Activated T-cell treated with anti-CD3 and anti-CD28 coated beads, Interleukin-2, amount 50 U/mL, for 4 hours (primary cell): ENCODE data around the gene MAP1B. TPM values are rescaled to one million over a fixed set of nuclear protein-coding genes. Genes with fewer than 3 reads are reported as not detected.

Experiments used
- ATAC-seq, 2 donors: fragments of 200-7000 bp; cut with Tn5 transposase; one replicate each; pipeline ENCODE4 v1.10.0; 2021
- DNase-seq: peaks from one replicate; pipeline ENCODE4 v3.0.0-alpha.2; 2020
- H3K27me3 Mint-ChIP-seq: one replicate; pipeline ENCODE4 v1.8.0; 2021; ENCODE audit warnings: low read depth, mixed read lengths
- H3K36me3 Mint-ChIP-seq: one replicate; pipeline ENCODE4 v1.8.0; 2022; ENCODE audit warnings: mixed read lengths; ENCODE audit not compliant: insufficient read depth
- H3K4me1 Mint-ChIP-seq: one replicate; pipeline ENCODE4 v1.8.0; 2021; ENCODE audit warnings: low read depth, mixed read lengths
- H3K4me3 Mint-ChIP-seq: one replicate; pipeline ENCODE4 v1.8.0; 2021; ENCODE audit warnings: mild to moderate bottlenecking, moderate library complexity, mixed read lengths
- H3K9me3 Mint-ChIP-seq: one replicate; pipeline ENCODE4 v1.8.0; 2021; ENCODE audit warnings: mixed read lengths
- total RNA-seq, 3 donors: library from RNA; stranded (reverse); gene quantifications; one replicate each; pipeline ENCODE4 v1.2.1, GENCODE V29; 2021

Gene MAP1B
- total RNA-seq, 3 donors from 2014 or later: 0.16 to 0.41 (median 0.25) TPM

DNA sequence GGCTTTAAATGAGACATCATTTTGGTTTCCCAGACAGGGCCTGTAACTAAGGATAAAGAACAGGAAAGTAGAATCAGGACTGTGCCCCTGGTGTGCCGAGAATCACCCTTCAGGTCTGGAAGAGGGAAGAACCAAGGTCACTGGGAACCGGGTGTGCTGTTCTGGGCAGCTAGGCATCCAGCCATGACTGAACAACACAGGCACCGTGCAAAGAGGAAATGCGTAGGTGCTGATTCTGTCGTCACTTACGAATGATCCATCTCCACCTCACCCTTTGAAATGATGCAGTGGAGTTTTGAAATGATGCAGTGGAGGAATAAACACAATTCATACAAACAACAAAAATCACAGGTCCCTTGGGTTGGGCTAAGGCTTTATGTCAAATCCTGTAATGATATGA is 64.4 kb downstream of the MAP1B start:
- Mint-ChIP-seq H3K4me3 (no peak overlapping the region), H3K27me3 (peaks cover 26% of the 10 kb centered on the region), H3K36me3 (no peaks in the 10 kb centered on the region), H3K4me1 (peaks cover 4% of the 10 kb centered on the region), H3K9me3 (no peaks in the 10 kb centered on the region)
- DNase-seq (no peak), ATAC-seq (peak; percentile 72 to 78)

DNA sequence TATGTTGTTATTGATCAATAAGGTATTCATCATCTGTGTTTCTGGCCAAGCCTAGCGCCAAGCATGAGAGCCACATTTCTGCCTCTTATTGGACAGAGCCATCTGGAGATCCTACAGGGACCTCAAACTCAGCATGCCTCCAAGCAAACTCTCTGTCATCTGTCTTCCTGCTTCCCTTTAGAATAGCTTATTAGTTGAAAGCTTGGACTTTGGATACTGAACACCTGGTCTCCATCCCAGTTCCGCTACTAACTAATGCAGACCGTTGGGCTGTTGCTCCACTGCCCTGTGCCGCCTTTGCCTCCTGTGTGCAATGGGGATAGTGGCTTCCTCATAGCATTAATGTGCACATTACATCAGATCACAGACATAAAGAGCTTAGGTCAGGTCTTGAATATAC is 65.5 kb downstream of the MAP1B start:
- DNase-seq: no peak
- no peak overlapping the region for H3K4me3 Mint-ChIP-seq

DNA sequence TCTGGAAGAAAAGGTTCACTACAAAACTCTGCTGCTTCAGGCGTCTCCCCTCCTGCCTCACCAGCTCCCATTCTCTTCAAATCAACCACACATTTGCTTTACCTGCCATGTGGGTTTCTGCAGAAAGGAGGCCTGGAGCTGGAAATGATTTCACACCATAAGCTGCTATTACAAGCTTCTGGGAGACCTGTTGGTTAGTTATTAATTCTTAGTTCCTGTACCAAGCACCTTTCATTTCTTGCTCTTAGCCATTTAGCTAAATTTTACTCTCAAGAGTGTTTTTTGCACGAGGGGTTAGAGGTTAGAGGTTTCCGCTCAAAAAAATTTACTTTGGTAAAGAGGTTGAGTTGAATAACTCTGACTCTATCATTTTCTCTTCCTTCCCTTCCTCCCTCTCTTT is 70.3 kb downstream of the MAP1B start:
- Mint-ChIP-seq H3K4me3 (no peak overlapping the region), H3K27me3 (peaks cover 24% of the 10 kb centered on the region), H3K36me3 (no peaks in the 10 kb centered on the region), H3K4me1 (no peaks in the 10 kb centered on the region), H3K9me3 (no peaks in the 10 kb centered on the region)
- DNase-seq (no peak), ATAC-seq (no peak)

More for the DNA sequence above, 65.5 kb downstream of the MAP1B start:
- Mint-ChIP-seq H3K9me3 (no peaks in the 10 kb centered on the region), H3K4me1 (peaks cover 2% of the 10 kb centered on the region), H3K36me3 (no peaks in the 10 kb centered on the region), H3K27me3 (peaks cover 21% of the 10 kb centered on the region)
- no peak for ATAC-seq

DNA sequence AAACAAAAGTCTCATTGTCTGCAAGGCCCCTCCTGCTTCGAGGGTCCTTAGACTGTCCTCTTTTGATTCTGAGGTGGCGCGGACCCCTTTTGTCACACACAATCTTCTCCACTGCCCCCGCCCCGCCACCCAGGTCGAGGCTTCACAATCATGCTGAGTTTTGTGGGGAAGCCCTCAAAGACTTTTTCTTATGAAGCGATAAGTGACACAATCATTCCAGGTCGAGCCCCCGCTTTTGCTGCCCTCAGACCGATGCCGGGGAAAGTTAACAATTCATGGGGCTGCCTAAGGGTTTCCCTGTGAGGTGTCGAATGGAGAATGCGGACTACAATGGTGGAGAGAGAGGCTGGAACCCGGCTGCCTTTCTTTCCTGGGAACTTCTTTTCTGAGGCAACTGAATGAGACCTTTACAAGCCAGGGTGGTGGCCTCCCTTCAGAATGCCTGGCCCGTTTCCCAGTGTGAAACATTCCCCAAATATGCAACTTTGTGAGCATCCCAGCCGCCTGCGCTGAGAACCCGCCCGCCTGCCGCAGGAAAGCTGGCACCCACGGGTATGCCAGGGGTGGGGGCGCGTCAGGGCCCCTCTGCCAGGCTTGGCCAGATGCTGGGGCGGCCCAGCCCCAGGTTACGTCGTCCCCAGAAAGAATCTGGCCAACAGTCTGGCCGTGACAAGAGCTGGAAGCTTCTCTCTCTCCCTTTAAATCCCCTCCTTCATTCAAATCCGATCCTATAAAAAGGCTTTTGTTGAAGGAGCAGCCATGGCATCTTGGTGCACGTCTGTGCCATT is 71.9 kb downstream of the MAP1B start:
- Mint-ChIP-seq H3K4me3 (no peak overlapping the region), H3K4me1 (no peaks in the 10 kb centered on the region), H3K9me3 (no peaks in the 10 kb centered on the region), H3K36me3 (no peaks in the 10 kb centered on the region), H3K27me3 (peaks cover 35% of the 10 kb centered on the region)
- ATAC-seq (no peak), DNase-seq (no peak)

DNA sequence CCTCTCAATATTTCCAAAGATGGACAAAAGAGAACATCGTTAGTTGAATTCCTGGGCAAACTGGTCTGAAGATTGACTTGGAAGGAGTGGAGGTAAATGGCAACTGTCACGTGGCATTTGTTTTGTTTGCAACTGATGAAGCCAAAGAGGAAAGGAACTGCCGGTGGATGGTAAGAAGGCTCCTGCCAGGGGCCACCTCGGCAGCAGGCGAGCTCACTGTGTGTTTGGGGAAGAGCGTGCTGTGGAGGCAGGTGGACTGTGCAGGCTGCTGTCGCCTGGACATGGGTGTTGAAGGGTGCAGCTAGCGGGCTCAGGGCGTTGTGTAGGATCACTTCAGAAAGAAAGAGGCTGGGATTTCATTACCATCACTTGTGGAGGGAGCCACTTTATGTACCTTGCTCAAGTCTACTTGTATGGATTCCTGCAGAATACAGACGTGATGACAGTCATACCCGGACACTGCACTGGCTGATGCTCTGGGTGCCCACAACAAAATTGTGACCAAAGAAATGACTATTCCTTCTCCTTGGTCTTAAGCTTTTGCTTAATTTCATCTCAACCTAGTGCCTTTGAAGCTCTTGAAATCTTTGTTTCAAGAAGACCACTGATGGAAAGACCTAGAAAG is 72.7 kb downstream of the MAP1B start:
- H3K27me3 Mint-ChIP-seq: peaks cover 40% of the 10 kb centered on the region
- no peaks in the 10 kb centered on the region for H3K36me3 Mint-ChIP-seq
- no peaks in the 10 kb centered on the region for H3K9me3 Mint-ChIP-seq
- no peaks in the 10 kb centered on the region for H3K4me1 Mint-ChIP-seq
- DNase-seq (no peak), ATAC-seq (no peak)
- no peak overlapping the region for H3K4me3 Mint-ChIP-seq

DNA sequence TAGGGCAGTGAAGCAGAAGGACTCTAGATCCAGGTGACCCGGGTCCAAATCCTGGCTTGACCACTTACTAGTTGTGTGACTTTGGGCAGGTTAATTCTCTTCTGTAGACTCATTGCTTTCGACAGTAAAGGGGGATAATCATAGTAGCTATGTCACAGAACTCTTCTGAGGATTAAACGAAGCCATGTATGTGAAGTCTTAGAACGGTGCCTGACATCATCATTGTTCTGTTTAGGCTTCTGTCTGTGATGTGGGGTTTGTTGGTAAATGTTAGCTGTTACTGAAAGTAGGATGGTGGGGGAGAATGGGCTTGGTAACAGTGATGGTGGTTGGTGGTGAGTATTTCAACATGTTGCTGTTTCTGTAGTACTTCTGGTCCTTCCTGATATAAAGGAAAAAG is 73.7 kb downstream of the MAP1B start:
- H3K4me1 Mint-ChIP-seq: no peaks in the 10 kb centered on the region
- no peak overlapping the region for H3K4me3 Mint-ChIP-seq
- ATAC-seq (no peak), DNase-seq (no peak)
- peaks cover 47% of the 10 kb centered on the region for H3K27me3 Mint-ChIP-seq
- no peaks in the 10 kb centered on the region for H3K9me3 Mint-ChIP-seq
- no peaks in the 10 kb centered on the region for H3K36me3 Mint-ChIP-seq

DNA sequence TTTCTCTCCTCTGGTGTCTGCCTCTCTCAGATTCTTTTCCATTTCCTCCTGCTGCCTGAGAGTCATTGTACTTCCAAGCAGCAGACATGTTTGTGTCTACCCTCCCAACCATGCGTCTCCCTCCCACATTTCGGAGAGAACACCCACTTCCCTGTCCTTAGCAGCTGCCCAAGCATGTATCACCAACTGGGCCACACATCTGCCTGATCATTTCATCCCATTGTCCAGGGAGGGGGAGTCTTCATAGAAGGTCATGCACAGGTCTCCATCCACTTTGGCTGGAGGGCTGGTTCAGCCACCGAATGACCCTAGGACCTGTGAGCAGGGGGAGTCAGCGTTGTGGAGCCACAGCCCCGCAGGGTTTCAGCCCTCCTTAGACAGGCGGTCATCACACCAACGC is 75.4 kb downstream of the MAP1B start:
- no peak overlapping the region for H3K4me3 Mint-ChIP-seq
- DNase-seq: no peak
- H3K4me1 Mint-ChIP-seq: no peaks in the 10 kb centered on the region
- ATAC-seq: no peak
- H3K27me3 Mint-ChIP-seq: peaks cover 52% of the 10 kb centered on the region
- no peaks in the 10 kb centered on the region for H3K36me3 Mint-ChIP-seq
- no peaks in the 10 kb centered on the region for H3K9me3 Mint-ChIP-seq

DNA sequence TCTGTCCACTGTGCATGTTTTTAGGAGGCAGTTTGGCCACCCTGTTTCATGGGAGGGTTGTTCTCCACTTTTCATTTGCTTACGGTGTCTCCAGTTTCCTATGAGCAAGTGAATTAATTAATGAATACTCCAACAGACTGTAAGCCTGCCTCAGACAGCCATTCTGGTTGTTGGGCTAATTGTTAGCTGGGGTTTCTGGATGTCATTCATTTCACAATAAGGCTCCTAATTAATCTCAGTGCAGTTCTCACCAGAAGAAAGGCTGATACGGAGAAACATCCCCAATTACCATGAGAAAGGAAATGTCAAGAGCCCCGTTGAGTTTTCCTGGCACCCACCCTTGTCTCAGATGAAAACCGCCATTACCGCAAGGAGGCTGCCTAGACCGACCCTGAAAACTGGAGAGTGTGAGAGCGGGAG is 75.8 kb downstream of the MAP1B start:
- no peaks in the 10 kb centered on the region for H3K9me3 Mint-ChIP-seq
- no peaks in the 10 kb centered on the region for H3K4me1 Mint-ChIP-seq
- no peaks in the 10 kb centered on the region for H3K36me3 Mint-ChIP-seq
- no peak for ATAC-seq
- peaks cover 50% of the 10 kb centered on the region for H3K27me3 Mint-ChIP-seq
- no peak overlapping the region for H3K4me3 Mint-ChIP-seq
- DNase-seq: no peak

DNA sequence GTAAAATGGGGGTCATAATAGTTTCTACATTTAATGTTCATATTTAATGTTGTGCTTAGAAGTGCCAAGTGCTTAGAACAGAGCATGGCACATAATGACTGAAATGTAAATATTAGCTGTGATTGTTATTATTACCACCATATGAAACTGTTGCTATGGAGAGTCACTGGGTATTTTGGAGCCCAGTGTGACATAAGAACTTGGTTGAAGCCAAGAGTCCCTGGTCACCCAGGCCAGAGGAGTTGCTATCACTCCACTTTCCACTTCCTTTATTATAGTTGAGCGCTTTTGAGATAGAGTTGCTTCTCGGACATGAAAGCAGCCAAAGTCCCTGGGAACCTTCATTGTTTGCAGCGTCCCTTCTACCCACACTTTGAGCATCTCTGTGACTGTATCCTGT is 77.1 kb downstream of the MAP1B start:
- Mint-ChIP-seq H3K36me3 (no peaks in the 10 kb centered on the region), H3K4me1 (no peaks in the 10 kb centered on the region), H3K27me3 (peaks cover 46% of the 10 kb centered on the region), H3K9me3 (no peaks in the 10 kb centered on the region), H3K4me3 (no peak overlapping the region)
- ATAC-seq (no peak), DNase-seq (no peak)

DNA sequence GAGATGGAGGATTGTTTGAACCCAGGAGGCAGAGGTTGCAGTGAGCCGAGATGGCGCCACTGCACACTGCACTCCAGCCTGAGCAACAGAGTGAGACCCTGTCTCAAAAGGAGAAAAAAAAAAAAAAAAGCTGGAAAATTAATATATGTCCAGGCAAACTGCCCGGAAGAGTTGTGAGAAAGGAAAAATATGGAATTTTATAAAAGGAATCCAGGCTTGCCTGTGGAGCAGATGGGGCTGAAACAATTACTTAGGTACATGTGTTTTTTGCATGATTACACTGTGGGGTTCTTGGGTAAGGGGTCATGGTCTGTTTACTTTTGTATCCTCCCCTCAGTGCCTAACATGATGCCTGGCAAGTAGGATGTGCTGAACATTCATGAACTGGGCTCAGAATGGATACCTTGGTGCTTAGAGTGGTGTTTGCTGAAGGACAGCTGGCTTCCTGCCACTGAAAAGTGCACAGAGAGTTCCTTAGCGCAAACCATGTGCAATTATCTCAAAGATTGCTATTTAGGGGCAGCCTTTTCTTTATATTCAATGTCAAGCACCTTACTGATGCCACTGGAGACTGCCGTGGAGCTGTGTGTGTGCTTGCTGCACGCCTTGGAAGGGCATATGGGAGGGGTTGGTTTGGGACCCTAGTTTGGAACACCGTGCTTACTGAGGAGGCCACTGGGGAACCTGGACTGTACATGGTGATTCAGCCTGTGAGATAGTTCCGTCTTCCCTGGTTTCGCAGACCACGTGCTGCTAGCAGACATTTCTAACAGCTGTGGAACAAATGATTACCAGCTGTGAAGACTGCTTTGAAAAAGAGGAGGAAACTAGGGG is 78.4 kb downstream of the MAP1B start:
- Mint-ChIP-seq H3K4me1 (no peaks in the 10 kb centered on the region), H3K4me3 (no peak overlapping the region), H3K36me3 (no peaks in the 10 kb centered on the region), H3K27me3 (peaks cover 45% of the 10 kb centered on the region), H3K9me3 (no peaks in the 10 kb centered on the region)
- DNase-seq (no peak), ATAC-seq (no peak)

DNA sequence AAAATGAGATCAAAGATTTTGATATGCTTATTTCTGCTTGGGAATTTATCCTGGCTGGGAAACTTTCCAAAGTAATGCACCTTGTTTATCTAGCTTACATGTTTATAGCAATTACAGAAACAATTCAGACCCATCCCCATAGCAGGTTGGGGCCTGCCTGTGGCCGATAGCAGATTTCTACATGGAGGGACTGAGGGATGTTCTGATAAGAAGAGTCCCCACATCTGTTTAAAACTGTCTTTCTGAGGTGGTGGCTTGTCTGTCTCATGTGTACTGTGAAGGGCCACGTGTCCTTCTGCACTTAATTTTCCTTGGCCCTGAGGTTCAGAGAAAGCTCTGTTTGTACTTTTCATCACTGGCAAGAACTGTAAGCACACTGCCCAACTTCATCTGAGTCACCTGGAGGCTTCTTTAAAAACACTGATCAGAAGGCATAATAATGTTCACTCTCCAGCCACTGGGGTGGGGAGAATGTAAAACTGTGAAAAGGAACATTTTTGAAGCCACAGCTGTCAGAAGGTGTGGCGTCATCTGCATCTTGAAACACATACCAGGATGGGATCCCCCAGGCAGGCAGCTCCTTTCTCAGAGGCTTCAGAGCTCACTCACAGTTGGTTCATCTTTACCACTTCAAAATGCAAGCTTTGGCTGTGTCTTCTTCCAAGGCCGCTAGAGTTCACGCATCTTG is 80.3 kb downstream of the MAP1B start:
- H3K9me3 Mint-ChIP-seq: no peaks in the 10 kb centered on the region
- H3K27me3 Mint-ChIP-seq: peaks cover 45% of the 10 kb centered on the region
- no peaks in the 10 kb centered on the region for H3K4me1 Mint-ChIP-seq
- ATAC-seq (peak; percentile 33 to 34), DNase-seq (no peak)
- no peak overlapping the region for H3K4me3 Mint-ChIP-seq
- H3K36me3 Mint-ChIP-seq: no peaks in the 10 kb centered on the region

DNA sequence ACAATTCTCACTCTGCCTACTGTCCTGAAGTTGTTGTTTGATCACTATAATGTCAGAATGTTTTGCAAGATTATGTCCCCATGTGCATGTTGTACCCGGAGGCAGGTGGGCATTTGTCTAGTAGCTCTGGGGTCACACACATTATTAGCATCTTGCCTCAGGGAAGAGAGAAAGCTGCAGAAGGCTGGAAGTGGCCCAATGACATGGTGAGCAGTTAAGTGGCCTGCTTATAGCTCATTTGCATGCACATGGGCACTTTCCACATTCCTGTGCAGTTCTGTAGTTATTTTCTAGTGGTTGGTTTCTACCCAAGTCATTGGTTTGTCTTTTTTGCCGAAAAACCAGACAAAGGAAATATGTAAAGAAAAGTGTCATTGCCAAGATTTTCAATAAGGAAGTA is 80.9 kb downstream of the MAP1B start:
- ATAC-seq: no peak
- Mint-ChIP-seq H3K27me3 (peaks cover 40% of the 10 kb centered on the region), H3K4me3 (no peak overlapping the region), H3K9me3 (no peaks in the 10 kb centered on the region), H3K36me3 (no peaks in the 10 kb centered on the region), H3K4me1 (no peaks in the 10 kb centered on the region)
- no peak for DNase-seq

DNA sequence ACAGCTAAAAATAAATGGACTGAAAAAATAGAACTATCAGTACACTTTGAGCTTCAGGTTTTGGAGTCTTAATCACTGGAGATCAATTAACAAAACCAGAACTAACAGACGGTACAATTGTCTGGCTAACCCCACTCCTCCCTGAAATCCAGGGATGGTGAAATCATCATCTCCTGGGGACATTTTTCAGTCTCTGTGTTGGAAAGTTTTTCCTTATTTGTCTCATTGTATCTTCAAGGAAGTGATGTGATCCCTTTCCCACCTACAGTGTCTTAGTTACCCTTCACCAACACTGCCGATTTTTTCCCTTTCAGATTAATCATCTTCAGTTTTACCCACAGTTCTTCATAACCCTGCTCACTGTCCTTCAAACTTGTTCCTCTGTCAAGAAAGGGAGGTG is 81.9 kb downstream of the MAP1B start:
- Mint-ChIP-seq H3K27me3 (peaks cover 40% of the 10 kb centered on the region), H3K9me3 (no peaks in the 10 kb centered on the region)
- DNase-seq: no peak

DNA sequence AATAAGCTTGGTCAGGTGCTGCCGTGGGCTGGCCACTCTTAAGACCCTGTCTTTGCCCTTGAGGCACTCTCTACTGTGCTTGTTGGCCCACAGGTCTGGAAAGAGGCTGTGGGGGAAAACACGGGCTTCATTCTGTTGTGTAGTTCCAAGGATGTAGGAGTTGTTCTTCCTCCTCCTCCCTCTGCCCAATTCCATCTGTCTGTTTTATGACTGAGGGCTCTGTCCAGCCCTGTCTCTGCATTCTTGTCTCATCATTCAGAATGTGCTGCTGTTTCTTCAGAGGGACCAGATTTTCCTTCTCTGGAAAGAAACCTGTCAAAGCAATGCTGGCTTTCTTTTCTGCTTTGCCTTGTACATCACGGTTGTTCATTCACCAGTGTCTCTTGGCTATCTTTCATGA is 84.1 kb downstream of the MAP1B start:
- H3K4me3 Mint-ChIP-seq: no peak overlapping the region
- no peaks in the 10 kb centered on the region for H3K9me3 Mint-ChIP-seq
- H3K36me3 Mint-ChIP-seq: no peaks in the 10 kb centered on the region
- ATAC-seq (no peak), DNase-seq (no peak)
- peaks cover 15% of the 10 kb centered on the region for H3K4me1 Mint-ChIP-seq
- H3K27me3 Mint-ChIP-seq: peaks cover 45% of the 10 kb centered on the region

More for the DNA sequence above, 81.9 kb downstream of the MAP1B start:
- ATAC-seq: no peak
- Mint-ChIP-seq H3K4me1 (no peaks in the 10 kb centered on the region), H3K4me3 (no peak overlapping the region), H3K36me3 (no peaks in the 10 kb centered on the region)
